Sigmoid colon (tissue), 4 donors: ENCODE measurements around the gene PTCD1.

Experiments used
- CTCF ChIP-seq, 4 experiments: fragments of 450-650 bp in 3 of 4; fragments of 200-600 bp in 1 of 4; IDR thresholded peaks; one replicate each; pipeline ENCODE4 v1.5.1; 2016 to 2019; ENCODE audit warnings: antibody characterized with exemption in 4 of 4, mild to moderate bottlenecking in 3 of 4, moderate library complexity in 2 of 4
- EP300 ChIP-seq, 4 donors: sonication (generic); formaldehyde crosslinking; IDR thresholded peaks; one replicate each; pipeline ENCODE4 v1.6.1; 2017; ENCODE audit warnings: antibody characterized with exemption in 4 of 4
- POLR2A ChIP-seq, 2 donors: fragments of 450-650 bp; IDR thresholded peaks; one replicate each; pipeline ENCODE4 v1.6.1; 2016; ENCODE audit warnings: antibody characterized with exemption in 2 of 2, mild to moderate bottlenecking in 2 of 2, moderate library complexity in 2 of 2

DNA sequence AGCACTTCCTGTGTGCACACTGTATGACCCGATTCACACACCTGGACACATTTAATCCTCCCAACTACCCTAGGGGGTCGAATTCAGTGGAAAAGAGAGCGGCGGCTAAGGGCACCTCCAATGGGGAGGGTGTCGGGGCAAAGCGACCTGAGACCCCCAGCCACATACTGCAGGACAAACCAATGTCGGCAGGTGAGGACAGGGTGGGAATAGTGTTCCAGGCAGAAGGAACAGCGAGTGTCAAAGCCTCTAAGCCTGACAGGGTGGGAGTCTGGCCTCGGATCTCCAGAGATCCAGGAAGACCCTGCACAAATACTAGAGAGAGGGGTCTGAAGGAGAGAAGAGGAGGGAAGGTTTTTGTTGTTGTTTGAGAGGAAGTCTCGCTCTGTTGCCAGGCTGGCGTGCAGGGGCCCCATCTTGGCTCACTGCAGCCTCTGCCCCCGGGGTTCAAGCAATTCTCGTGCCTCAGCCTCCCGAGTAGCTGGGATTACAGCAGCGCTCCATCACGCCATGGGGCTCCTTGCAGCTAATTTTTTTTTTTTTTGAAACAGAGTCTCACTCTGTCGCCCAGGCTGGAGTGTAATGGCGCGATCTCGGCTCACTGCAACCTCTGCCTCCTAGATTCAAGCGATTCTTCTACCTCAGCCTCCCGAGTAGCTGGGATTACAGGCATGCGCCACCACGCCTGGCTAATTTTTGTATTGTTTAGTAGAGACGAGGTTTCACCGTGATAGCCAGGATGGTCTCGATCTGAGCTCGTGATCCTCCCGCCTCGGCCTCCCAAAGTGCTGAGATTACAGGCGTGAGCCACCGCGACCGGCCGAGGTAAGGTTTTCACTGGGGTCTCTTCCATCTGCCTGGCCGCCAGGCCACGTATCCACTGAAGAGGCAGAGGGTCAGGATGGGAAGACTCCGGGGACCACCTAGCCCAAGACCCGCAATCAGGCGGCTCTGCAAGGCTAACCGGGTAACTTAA lies 65.2 kb downstream of the PTCD1 start:
- TF ChIP-seq POLR2A (IDR thresholded peaks at IDR 0.05) (no peak), CTCF (IDR thresholded peaks at IDR 0.05) (no peak), EP300 (IDR thresholded peaks at IDR 0.05) (no peak)
